HG02623 (cell line): ENCODE data around the gene SLC7A1.

ENCODE experiments used
- ATAC-seq: cut with Tn5 transposase; IDR thresholded peaks from one replicate; pipeline ENCODE4 v1.9.1; 2021; ENCODE audit warnings: moderate library complexity; ENCODE audit not compliant: unreplicated experiment

The SLC7A1 gene

DNA sequence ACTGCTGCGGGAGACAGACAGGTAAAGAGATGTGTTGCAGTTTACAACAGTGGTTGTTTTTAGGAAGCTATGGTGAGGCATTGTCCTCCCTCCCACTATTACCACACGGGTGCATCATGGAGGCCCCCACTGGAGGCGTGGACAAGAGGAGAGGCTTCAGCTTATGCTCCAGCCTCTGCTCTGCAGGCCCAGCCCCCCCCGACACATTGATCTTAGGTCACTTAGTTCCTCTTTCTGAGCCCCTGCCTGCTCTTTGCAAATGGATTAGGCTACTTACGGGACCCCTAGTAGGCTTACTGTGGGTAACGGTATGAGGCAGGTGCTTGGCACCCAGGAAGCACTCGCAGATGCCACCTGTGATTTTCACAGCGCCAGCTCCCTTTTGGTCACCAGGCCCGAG, 123.9 kb downstream of the SLC7A1 start:
- ATAC-seq: no peak

DNA sequence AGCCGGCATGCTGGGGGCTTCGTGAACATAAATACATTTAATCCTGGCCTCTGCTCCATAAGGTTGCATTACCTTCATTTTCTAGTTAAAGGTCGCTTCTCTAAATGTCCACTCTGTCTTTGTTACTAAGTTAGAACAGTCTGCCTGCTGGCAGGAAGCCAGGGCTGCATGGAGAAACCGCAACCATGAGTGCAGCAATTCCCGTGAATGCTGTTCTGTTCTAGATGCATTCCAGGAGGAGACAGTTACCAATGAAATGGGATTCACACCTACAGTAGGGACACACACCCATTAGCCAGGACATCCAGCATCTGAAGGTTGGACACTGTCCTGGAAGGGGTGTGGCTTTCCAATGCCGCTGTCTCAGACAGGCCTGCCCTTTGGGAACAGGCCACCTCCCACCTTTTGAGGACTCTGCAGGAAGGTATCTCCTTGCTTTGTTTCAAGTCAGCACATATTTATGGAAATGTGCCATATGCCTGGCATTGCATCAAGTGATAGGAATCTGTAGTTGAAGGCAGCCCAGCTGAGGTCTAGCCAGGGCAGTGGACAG, 129.7 kb downstream of the SLC7A1 start:
- no peak for ATAC-seq

DNA sequence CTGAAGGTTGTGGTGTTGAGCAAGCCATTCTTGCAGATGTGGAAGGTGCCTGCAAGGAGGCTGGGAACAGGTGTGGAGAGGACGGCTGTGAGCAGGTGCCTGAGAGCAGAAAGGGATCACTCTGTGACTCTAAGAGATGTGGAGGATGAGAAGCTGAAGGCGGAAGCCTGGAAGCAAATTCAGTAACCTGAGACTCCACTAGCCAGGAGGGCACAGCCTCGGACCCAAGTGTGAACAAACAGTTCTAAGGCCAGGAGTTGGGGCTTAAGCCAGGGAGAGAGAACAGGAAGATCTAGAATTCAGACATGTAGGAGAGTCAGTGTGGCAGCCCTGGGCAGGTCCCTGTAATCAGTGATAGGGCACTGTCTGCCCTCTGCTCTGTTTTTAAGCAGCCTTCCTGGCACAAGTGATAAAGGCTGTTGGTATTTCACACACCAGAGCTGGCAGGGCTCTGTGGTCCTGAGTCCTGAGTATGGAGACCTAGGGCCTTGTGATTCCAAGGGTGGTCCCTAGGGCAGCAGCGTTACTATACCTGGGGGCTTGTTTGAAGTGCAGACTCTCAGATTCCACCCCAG, 131.3 kb downstream of the SLC7A1 start:
- ATAC-seq: no peak

DNA sequence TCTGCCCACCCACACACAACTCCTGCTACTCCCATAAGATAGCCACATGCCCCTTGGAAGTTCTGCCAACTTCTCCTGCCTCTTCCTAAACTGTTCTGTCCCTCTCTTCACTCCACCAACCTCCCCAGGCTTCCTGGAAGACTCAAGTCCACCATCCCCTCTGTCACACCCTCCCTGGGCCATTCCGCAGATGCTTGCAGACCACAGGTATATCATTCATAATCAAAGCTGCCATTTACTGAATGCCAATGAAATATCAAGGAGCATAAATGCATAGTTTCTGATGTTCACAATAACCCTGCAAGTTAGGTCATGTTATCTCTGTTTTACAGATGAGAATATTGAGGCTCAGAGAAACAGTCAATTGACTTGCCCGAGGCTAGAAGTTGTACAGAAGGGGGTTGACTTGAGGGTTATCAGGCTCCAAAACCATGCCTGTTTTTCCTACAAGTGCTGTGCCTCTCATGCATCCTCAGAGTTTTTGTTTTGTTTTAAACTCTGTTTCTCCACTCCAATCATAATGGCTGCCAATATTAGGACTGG, 135.6 kb downstream of the SLC7A1 start:
- no peak for ATAC-seq
